Central memory CD4-positive, alpha-beta T cell (primary cell): Measurements from ENCODE around the gene CXorf51A.
"Not testable (repeated sequence)": the region's sequence is repeated elsewhere in the genome, so short reads cannot be mapped to it uniquely, and the experiment has no call there.

ENCODE experiments used
- DNase-seq: peaks from one replicate; pipeline ENCODE4 v3.0.0; 2022
- total RNA-seq, 3 experiments: gene quantifications; one replicate each; lab custom pipeline; 2026; lab: John Stamatoyannopoulos, UW

Gene CXorf51A
- total RNA-seq, result 0 reads per million in 3 experiments

DNA sequence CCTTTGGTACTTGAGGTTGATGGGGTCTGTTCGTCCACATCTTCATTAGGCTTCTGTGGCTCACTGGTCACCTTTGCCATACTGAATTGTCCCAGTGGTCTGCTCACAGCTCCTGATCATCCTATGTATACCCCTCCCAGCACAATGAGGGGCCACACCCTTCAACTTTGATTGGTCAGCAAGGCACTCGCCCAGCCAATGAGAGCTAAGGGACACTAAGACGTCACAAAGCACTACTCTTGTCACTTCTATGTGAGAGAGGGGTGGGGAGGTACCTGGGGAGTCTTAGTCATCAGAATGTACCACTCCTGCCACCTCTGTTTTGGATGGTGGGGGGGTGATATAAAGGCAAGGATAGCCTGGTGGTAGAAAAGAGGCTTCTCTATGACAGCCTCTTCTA lies at the start of gene CXorf51A:
Gene CXorf51A, minus strand, starts transcription at position 101 of the 400 bp plus-strand sequence. Its CDS starts 21 bp downstream, at position 80.
- not testable (repeated sequence) for DNase-seq

DNA sequence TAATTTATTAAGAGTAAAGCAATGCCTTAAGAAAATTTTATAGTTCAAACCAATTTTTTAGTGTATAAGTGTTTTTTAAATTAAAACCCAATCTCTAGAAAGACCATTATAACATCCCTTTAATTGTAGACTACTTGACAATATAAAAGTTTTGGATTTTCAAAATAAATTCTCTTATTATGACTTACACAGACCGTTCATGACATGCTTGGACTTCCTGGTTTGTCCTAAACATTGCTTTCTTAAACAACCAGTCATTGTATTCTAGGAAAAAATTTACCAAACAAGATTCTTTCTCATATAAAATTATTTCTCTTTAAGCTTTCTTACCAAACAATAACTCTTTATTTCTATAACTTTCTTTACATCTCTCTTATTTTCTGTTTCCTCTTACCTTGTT lies 49.0 kb upstream of the CXorf51A start:
- DNase-seq, result no peak

DNA sequence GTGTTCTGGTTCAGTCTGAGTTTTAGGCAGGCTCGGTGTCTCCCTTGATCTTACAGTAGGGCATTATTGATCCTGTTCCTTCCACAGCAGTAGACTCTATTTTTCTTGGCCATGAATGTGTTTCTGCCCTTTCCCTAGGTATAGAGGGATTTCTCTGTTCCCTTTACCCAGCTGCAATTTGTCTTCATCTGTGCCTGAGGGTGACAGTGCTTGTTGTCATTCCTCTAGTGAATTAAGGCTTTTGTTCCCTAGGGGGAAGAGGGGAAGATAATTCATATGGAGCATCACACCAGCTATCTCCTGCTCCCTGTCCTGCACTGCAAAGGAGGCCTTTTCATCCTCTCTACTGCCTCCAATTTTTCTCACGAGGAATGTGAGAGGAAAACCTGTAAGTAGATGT lies 39.7 kb upstream of the CXorf51A start:
- no peak for DNase-seq

DNA sequence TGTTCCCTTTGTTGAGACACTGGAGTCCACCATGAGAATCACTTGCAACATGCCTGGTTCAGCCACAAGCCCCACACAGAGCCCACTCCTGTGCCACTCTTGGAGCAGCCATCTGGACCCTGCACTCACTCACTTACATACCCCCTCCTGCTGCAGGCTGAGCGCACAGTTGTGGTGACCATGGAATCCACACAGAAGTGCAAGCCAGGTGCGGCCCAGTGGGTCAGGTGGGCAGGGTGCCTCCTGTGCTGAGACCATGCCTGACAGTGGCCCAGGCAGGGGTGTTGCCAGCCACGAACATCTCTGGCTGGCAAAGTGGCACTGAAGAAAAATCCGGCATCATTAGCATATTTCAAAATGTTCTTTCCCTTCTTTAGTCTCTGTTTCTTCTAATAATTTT lies 17.4 kb upstream of the CXorf51A start:
- no peak for DNase-seq

DNA sequence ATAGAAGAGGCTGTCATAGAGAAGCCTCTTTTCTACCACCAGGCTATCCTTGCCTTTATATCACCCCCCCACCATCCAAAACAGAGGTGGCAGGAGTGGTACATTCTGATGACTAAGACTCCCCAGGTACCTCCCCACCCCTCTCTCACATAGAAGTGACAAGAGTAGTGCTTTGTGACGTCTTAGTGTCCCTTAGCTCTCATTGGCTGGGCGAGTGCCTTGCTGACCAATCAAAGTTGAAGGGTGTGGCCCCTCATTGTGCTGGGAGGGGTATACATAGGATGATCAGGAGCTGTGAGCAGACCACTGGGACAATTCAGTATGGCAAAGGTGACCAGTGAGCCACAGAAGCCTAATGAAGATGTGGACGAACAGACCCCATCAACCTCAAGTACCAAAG lies 5.1 kb downstream of the CXorf51A start, which contains the start of gene CXorf51B:
Gene CXorf51B, plus strand, starts transcription at position 301 of the 400 bp plus-strand sequence. Its CDS starts 21 bp downstream, at position 322.
- DNase-seq, result not testable (repeated sequence)
